Measurements from ENCODE around the gene PRKAR1B. TPM values are rescaled to one million over a fixed set of nuclear protein-coding genes. Genes with fewer than 3 reads are reported as not detected.

Gene PRKAR1B
- total RNA-seq, 1 experiment from 2014 or later: 9.6 TPM

- Histone ChIP-seq H3K9ac (ENCODE audit: low read length) (no peak overlapping the region), H3K9me3 (ENCODE audit: low read length) (no peaks in the 10 kb centered on the region; the same call in 1 of the 2 replicates), H3K36me3 (ENCODE audit: insufficient read depth, low read length) (peaks cover 32% of the 10 kb centered on the region), H4K20me1 (ENCODE audit: insufficient read depth, low read depth, low read length) (no peaks in the 10 kb centered on the region), H3K27me3 (ENCODE audit: low read length) (no peaks in the 10 kb centered on the region), H3K4me3 (ENCODE audit: low read length) (no peak overlapping the region), H2AFZ (ENCODE audit: low read length) (no peak overlapping the region), H3K79me2 (ENCODE audit: low read length) (peaks cover 12% of the 10 kb centered on the region; the same call in 1 of the 2 replicates), H3K4me2 (ENCODE audit: low read depth, low read length, poor library complexity, severe bottlenecking) (no peak overlapping the region), H3K27ac (ENCODE audit: low read length) (no peak overlapping the region), H3K4me1 (ENCODE audit: low read length) (no peaks in the 10 kb centered on the region), H3K9me2 (replicated peaks; ENCODE audit: insufficient read depth, low read length) (no peaks in the 10 kb centered on the region)
- no peak for DNase-seq
Measured at GRCh38 chr7:696426-696811, 30.7 kb downstream of the PRKAR1B start.

DNA sequence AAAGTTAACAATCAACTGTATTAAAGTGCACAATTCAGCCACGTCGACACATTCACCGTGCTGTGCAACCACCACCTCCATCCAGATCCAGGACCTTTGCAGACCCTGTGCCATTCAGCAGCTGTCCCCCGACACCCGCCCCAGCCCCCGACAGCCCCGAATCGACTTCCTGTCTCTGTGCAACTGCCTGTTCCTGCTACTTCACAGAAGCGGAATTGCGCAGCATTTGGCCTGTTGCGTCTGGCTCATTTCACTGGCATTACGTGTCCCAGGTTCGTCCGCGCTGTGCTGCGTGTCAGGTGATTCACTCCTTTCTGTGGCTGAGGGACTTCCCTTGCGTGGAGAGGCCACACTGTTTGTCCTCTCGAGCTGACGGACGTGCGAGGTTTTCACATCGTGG lies 33.8 kb downstream of the PRKAR1B start:
- H3K9me2 ChIP-seq (replicated peaks; ENCODE audit: insufficient read depth, low read length): no peaks in the 10 kb centered on the region
- H3K27me3 ChIP-seq (ENCODE audit: low read length): no peaks in the 10 kb centered on the region
- no peak for DNase-seq
- H4K20me1 ChIP-seq (ENCODE audit: insufficient read depth, low read depth, low read length): no peaks in the 10 kb centered on the region
- no peak overlapping the region for H3K4me3 ChIP-seq (ENCODE audit: low read length)
- no peaks in the 10 kb centered on the region for H3K79me2 ChIP-seq (ENCODE audit: low read length)
- no peak overlapping the region for H2AFZ ChIP-seq (ENCODE audit: low read length)
- no peak overlapping the region for H3K4me2 ChIP-seq (ENCODE audit: low read depth, low read length, poor library complexity, severe bottlenecking)
- H3K9me3 ChIP-seq (ENCODE audit: low read length): peaks cover 4% of the 10 kb centered on the region; the same call in 1 of the 2 replicates
- H3K36me3 ChIP-seq (ENCODE audit: insufficient read depth, low read length): peaks cover 21% of the 10 kb centered on the region; the same call in 1 of the 2 replicates
- no peak overlapping the region for H3K27ac ChIP-seq (ENCODE audit: low read length)
- no peaks in the 10 kb centered on the region for H3K4me1 ChIP-seq (ENCODE audit: low read length)
- no peak overlapping the region for H3K9ac ChIP-seq (ENCODE audit: low read length)

DNA sequence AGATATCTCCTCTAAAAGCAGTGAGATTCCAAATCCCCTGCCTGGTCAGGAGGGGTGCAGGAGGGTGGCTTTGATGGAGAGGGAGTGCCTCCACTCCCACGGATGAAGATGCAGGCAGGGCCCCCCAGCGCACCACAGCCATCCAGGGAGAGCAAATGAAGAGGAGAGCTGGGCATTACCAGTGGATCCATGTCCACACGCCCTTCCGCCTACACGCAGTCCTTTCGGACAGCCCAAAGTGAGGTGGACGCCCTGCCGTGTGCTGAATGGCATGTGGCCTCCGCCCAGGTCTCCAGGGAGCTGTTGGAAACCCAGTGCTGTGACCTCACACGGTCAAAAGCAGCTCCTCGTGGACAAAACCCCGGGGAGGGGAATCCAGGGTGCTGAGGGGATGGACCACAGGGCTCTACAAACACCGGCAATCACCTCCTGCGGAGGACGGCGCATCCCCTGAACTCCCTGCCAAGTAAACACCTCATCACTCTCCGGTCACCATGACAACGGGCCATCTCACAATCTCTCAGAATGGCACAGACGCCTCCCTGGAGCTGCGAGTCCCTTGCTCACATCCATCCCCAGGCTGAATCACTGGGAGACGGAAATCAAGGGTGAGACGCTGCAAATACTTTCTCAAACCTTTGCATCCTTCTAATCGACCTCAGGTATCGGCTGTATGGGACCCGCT lies 35.6 kb downstream of the PRKAR1B start:
- H3K4me1 ChIP-seq (ENCODE audit: low read length): no peaks in the 10 kb centered on the region
- no peak overlapping the region for H3K9ac ChIP-seq (ENCODE audit: low read length)
- peaks cover 16% of the 10 kb centered on the region; the same call in 1 of the 2 replicates for H3K36me3 ChIP-seq (ENCODE audit: insufficient read depth, low read length)
- no peak overlapping the region for H2AFZ ChIP-seq (ENCODE audit: low read length)
- no peaks in the 10 kb centered on the region for H3K9me2 ChIP-seq (replicated peaks; ENCODE audit: insufficient read depth, low read length)
- H3K79me2 ChIP-seq (ENCODE audit: low read length): no peaks in the 10 kb centered on the region
- no peaks in the 10 kb centered on the region for H3K27me3 ChIP-seq (ENCODE audit: low read length)
- no peaks in the 10 kb centered on the region for H4K20me1 ChIP-seq (ENCODE audit: insufficient read depth, low read depth, low read length)
- peaks cover 8% of the 10 kb centered on the region for H3K9me3 ChIP-seq (ENCODE audit: low read length)
- no peak overlapping the region for H3K4me3 ChIP-seq (ENCODE audit: low read length)
- no peak overlapping the region for H3K4me2 ChIP-seq (ENCODE audit: low read depth, low read length, poor library complexity, severe bottlenecking)
- no peak overlapping the region for H3K27ac ChIP-seq (ENCODE audit: low read length)
- no peak for DNase-seq

DNA sequence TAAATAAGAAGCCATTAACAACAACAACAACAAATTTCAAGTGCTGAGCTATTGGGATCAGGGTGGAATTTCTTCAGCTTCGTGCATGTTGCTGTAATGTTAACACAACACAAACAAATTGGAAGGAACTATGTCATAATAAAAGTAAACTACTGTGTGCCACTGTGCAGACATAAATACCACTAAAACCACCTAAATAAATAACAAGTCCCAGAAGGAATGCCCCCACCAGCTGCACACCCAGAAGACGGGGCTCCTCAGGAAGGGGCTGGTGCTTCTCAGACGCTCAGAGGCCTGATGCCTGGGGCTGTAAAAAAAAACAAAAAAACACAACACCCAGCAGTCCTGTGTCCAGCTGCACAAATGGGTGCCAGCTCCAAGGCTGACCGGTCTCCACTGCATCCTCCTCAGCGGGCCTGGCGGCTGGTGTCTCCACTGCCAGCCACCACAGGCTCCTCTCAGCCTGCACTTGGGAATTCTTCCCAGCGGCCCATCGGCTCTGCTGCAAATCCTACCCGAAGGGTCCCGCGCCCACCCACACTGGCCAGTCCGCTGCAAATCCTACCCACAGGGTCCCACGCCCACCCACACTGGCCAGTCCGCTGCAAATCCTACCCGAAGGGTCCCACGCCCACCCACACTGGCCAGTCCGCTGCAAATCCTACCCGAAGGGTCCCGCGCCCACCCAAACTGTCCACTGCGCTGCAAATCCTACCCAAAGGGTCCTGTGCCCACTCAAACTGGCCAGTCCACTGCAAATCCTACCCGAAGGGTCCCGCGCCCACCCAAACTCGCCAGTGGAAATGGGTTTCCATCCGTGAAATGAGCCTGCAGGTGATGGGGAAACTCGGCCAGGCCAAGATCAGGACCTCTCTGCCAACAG lies 36.4 kb downstream of the PRKAR1B start:
- H3K9me2 ChIP-seq (replicated peaks; ENCODE audit: insufficient read depth, low read length): no peaks in the 10 kb centered on the region

DNA sequence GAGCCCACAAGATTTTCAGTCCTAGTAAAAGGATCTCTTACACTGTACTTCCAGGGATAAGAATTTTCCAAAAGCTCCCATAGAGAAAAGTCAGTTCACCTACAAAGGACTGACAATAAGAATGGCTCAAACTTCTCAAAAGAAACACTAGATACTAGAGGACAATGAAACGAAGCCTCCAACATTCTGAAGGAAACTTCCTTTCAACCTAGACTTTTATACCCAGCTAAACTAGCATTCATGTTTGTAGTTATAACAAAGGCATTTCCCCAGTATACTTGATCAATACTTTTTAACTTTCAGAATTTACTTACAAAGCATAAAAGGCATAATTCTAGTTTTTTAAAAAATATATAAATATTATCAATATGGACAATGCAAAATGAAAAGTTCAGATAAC lies 41.5 kb downstream of the PRKAR1B start:
- Histone ChIP-seq H3K9me3 (ENCODE audit: low read length) (peaks cover 17% of the 10 kb centered on the region), H3K9me2 (replicated peaks; ENCODE audit: insufficient read depth, low read length) (no peaks in the 10 kb centered on the region), H3K79me2 (ENCODE audit: low read length) (peaks cover 4% of the 10 kb centered on the region; the same call in 1 of the 2 replicates), H3K27ac (ENCODE audit: low read length) (no peak overlapping the region), H3K9ac (ENCODE audit: low read length) (no peak overlapping the region), H3K4me1 (ENCODE audit: low read length) (no peaks in the 10 kb centered on the region), H3K4me2 (ENCODE audit: low read depth, low read length, poor library complexity, severe bottlenecking) (no peak overlapping the region), H3K4me3 (ENCODE audit: low read length) (no peak overlapping the region), H3K36me3 (ENCODE audit: insufficient read depth, low read length) (peaks cover 33% of the 10 kb centered on the region), H4K20me1 (ENCODE audit: insufficient read depth, low read depth, low read length) (no peaks in the 10 kb centered on the region), H3K27me3 (ENCODE audit: low read length) (no peaks in the 10 kb centered on the region), H2AFZ (ENCODE audit: low read length) (no peak overlapping the region)
- no peak for DNase-seq

More for the DNA sequence above, 36.4 kb downstream of the PRKAR1B start:
- Histone ChIP-seq H3K79me2 (ENCODE audit: low read length) (no peaks in the 10 kb centered on the region), H3K4me3 (ENCODE audit: low read length) (no peak overlapping the region), H2AFZ (ENCODE audit: low read length) (no peak overlapping the region), H3K4me2 (ENCODE audit: low read depth, low read length, poor library complexity, severe bottlenecking) (no peak overlapping the region), H3K27me3 (ENCODE audit: low read length) (no peaks in the 10 kb centered on the region), H3K4me1 (ENCODE audit: low read length) (no peaks in the 10 kb centered on the region), H3K9ac (ENCODE audit: low read length) (no peak overlapping the region), H3K27ac (ENCODE audit: low read length) (no peak overlapping the region), H4K20me1 (ENCODE audit: insufficient read depth, low read depth, low read length) (no peaks in the 10 kb centered on the region), H3K36me3 (ENCODE audit: insufficient read depth, low read length) (peaks cover 16% of the 10 kb centered on the region; the same call in 1 of the 2 replicates), H3K9me3 (ENCODE audit: low read length) (peaks cover 10% of the 10 kb centered on the region)
- DNase-seq: no peak

DNA sequence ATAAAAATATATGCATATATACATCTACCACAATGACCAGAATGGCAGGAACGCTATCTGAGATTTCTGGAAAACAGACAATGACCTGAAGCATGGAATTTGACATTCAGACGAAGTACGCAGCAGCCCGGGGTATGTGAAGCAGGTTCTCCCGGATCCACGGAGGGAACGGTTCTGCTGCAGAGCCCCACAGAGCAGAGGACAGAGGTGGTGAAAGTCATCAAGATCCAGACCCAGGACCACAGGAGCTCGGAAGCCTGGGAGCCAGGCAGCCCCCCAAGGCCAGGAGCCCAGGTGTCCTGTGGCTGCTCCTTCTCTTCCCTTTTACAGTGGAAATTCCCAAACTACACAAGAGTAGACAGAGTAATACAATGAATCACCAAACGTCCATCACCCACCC lies 42.7 kb downstream of the PRKAR1B start:
- H3K9me3 ChIP-seq (ENCODE audit: low read length): peaks cover 17% of the 10 kb centered on the region
- H3K4me3 ChIP-seq (ENCODE audit: low read length): no peak overlapping the region
- no peak for DNase-seq
- no peaks in the 10 kb centered on the region for H3K27me3 ChIP-seq (ENCODE audit: low read length)
- H4K20me1 ChIP-seq (ENCODE audit: insufficient read depth, low read depth, low read length): no peaks in the 10 kb centered on the region
- H3K79me2 ChIP-seq (ENCODE audit: low read length): peaks cover 4% of the 10 kb centered on the region; the same call in 1 of the 2 replicates
- H2AFZ ChIP-seq (ENCODE audit: low read length): no peak overlapping the region
- H3K4me2 ChIP-seq (ENCODE audit: low read depth, low read length, poor library complexity, severe bottlenecking): no peak overlapping the region
- no peak overlapping the region for H3K9ac ChIP-seq (ENCODE audit: low read length)
- peaks cover 36% of the 10 kb centered on the region for H3K36me3 ChIP-seq (ENCODE audit: insufficient read depth, low read length)
- H3K9me2 ChIP-seq (replicated peaks; ENCODE audit: insufficient read depth, low read length): no peaks in the 10 kb centered on the region
- no peak overlapping the region for H3K27ac ChIP-seq (ENCODE audit: low read length)
- no peaks in the 10 kb centered on the region for H3K4me1 ChIP-seq (ENCODE audit: low read length)

DNA sequence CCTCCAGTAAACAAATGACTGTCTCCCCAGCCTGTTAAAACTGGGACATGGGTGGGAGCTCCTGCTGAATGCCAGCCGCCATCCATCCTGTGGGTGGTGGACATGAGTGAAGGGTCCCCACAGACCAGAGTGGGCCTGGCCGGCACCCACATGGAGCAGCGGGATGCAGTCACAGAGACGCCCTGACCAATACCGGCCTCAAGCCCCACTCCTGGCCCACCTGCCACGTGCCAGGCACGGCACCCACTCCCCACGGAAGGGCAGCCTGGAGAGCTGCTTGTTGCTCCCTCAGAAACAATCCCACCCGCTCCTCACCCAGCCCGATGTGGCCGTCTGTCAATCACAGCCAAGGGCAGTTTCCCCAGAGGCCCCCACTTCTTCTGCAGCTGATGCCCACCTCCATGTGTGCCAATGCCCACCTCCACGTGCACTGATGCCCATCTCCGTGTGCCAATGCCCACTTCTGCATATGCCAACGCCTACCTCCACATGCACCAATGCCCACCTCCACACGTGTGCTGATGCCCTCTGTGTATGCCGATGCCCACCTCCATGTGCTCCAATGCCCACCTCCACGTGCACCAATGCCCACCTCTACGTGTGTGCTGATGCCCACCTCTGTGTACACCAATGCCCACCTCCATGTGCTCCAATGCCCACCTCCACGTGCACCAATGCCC lies 43.4 kb downstream of the PRKAR1B start:
- H3K4me2 ChIP-seq (ENCODE audit: low read depth, low read length, poor library complexity, severe bottlenecking): no peak overlapping the region
- peaks cover 17% of the 10 kb centered on the region for H3K9me3 ChIP-seq (ENCODE audit: low read length)
- H3K36me3 ChIP-seq (ENCODE audit: insufficient read depth, low read length): peaks cover 35% of the 10 kb centered on the region

DNA sequence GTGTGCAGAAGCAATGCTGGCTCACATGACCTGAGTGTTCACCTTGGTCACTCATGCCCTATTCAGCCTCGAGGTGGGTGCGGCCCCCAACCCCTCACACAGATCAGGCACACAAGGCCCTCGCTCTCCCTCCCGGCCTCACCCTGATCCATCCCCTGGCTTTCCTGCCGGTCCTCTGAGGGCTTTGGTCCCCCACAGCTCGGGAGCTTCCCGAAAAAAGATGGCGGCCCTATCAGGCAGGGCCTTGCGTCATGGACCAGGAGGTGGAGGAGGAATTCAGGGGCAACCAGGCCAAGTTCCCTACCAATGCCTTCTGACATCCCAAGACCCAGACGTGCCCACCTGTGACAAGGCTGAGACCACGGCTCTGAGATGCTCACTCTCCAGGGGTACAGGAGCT lies 44.3 kb downstream of the PRKAR1B start:
- Histone ChIP-seq H3K36me3 (ENCODE audit: insufficient read depth, low read length) (peaks cover 34% of the 10 kb centered on the region), H4K20me1 (ENCODE audit: insufficient read depth, low read depth, low read length) (no peaks in the 10 kb centered on the region), H3K27me3 (ENCODE audit: low read length) (no peaks in the 10 kb centered on the region), H3K27ac (ENCODE audit: low read length) (no peak overlapping the region), H3K4me3 (ENCODE audit: low read length) (no peak overlapping the region), H3K9ac (ENCODE audit: low read length) (no peak overlapping the region), H3K4me2 (ENCODE audit: low read depth, low read length, poor library complexity, severe bottlenecking) (no peak overlapping the region), H3K4me1 (ENCODE audit: low read length) (no peaks in the 10 kb centered on the region), H3K79me2 (ENCODE audit: low read length) (peaks cover 4% of the 10 kb centered on the region; the same call in 1 of the 2 replicates), H3K9me2 (replicated peaks; ENCODE audit: insufficient read depth, low read length) (no peaks in the 10 kb centered on the region), H3K9me3 (ENCODE audit: low read length) (peaks cover 13% of the 10 kb centered on the region), H2AFZ (ENCODE audit: low read length) (no peak overlapping the region)
- no peak for DNase-seq

More for the DNA sequence above, 43.4 kb downstream of the PRKAR1B start:
- no peaks in the 10 kb centered on the region for H3K9me2 ChIP-seq (replicated peaks; ENCODE audit: insufficient read depth, low read length)
- H3K79me2 ChIP-seq (ENCODE audit: low read length): peaks cover 4% of the 10 kb centered on the region; the same call in 1 of the 2 replicates
- no peak for DNase-seq
- H3K4me1 ChIP-seq (ENCODE audit: low read length): no peaks in the 10 kb centered on the region
- no peak overlapping the region for H2AFZ ChIP-seq (ENCODE audit: low read length)
- no peaks in the 10 kb centered on the region for H3K27me3 ChIP-seq (ENCODE audit: low read length)
- H3K4me3 ChIP-seq (ENCODE audit: low read length): no peak overlapping the region
- no peak overlapping the region for H3K9ac ChIP-seq (ENCODE audit: low read length)
- H4K20me1 ChIP-seq (ENCODE audit: insufficient read depth, low read depth, low read length): no peaks in the 10 kb centered on the region
- no peak overlapping the region for H3K27ac ChIP-seq (ENCODE audit: low read length)

All from Karpas-422 (cell line).